ENCODE measurements around the gene SUPT5H. TPM values are rescaled to one million over a fixed set of nuclear protein-coding genes. Genes with fewer than 3 reads are reported as not detected.

SUPT5H gene
- total RNA-seq, 2 experiments from 2014 or later = 179 to 189 TPM

DNA sequence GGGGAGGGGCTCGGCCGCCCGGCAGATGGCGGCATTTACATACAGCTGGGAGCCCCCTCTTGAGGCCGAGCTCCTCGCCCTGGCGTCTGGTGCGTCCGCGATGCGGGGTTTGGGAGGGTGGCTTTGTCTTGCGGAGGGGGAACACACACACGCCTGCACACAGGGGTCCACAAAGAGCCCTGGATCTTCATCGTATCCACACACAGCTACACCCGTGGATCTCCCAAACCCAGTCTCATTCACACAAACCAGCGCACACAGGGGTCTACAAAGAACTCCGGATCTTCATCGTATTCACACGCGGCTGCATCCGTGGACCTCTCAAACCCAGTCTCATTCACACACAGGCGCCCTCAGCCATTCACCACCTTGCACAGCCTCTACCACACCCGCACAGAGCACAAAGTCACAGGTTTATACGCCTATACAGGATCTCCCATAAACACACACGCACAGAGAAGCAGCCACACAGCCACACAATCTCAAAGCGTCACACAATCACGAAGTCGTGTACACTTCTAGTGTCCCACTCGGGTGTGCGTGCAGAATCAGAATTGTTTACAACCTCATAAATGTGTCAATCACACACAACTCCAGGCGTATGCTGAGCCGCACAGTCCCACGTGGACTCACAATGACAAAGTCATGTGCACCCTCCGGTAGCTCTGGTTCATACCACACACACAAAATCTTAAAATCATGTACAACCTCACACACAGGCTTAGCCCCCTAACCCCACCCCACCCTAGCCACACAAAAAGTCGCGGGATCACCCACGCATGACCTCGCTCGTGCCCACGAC is 52.8 kb downstream of the SUPT5H start:
- CTCF ChIA-PET = interaction anchor here (0.5 to 1.6 kb wide), 7 partner anchors 11 to 424 kb away, joined by 3 to 5 read pairs (median 3); partner anchors contain the start of gene EID2B
- POLR2A ChIA-PET = interaction anchor here (0.7 to 1.1 kb wide), 3 partner anchors 34 to 62 kb away, joined by 3 read pairs; partner anchors contain the start of genes EID2B and RPS16

- ChIA-PET POLR2A (interaction anchor here (0.7 to 1.0 kb wide), 2 partner anchors 63 to 64 kb away, joined by 3 to 5 read pairs; partner anchors contain the start of gene RPS16), CTCF (interaction anchor here (0.5 to 1.6 kb wide), 7 partner anchors 12 to 425 kb away, joined by 3 to 5 read pairs (median 3); partner anchors contain the start of gene EID2B)
Observed at GRCh38 chr19:39498798-39499642, 53.6 kb downstream of the SUPT5H start, which contains the start of gene DLL3. Gene DLL3 (plus strand): TSS chr19:39498947. CDS start chr19:39498975, 28 bp downstream.

GRCh38 chr19:39499932-39500331 is 54.5 kb downstream of the SUPT5H start:
- POLR2A ChIA-PET = interaction anchor here (0.7 kb wide), 1 partner anchor 65 kb away, joined by 5 read pairs; no protein-coding TSS in a partner anchor
- CTCF ChIA-PET = interaction anchor here (0.6 to 1.8 kb wide), 3 partner anchors 26 to 52 kb away, joined by 3 to 7 read pairs (median 5); partner anchors contain the start of gene EID2B

DNA sequence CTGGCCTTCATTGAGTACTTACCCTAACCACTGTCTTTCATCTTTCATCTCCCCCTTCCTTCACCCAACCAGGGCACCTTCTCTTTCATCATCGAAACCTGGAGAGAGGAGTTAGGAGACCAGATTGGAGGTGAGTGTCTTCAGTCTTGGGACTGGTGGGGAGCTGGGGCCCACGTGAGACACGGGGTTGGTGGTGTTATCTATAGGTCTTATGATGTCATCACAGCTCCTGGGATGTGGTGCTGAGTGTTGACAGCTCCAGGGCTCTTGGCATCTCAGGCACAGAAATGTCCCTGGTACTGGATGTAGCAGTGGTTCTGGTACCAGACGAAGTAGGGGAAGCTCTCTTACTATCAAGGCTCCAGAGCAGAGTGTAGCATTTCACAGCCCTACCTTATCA is 55.2 kb downstream of the SUPT5H start:
- POLR2A ChIA-PET = interaction anchor here (0.6 kb wide), 1 partner anchor 13 kb away, joined by 9 read pairs; no protein-coding TSS in a partner anchor
- CTCF ChIA-PET = interaction anchor here (1.8 kb wide), 1 partner anchor 26 kb away, joined by 7 read pairs; no protein-coding TSS in a partner anchor

DNA sequence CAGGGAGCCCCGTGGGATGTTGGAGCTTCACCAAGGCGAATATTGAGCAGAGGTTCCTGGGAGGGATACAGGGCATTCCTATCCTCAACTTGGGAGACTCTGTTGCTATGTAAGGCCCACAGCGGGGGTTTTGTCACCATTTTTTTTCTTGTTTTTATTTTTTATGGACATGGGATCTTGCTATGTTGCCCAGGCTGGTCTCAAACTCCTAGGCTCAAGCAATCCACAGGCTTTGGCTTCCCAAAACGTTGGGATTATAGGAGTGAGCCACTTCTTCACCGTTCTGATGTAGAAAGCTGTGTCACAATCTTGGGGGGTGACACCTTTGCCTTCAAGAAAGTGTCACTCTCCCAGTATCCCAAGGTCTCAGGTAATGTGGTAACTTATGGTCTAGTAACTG is 56.0 kb downstream of the SUPT5H start:
- ChIA-PET CTCF (interaction anchor here (1.8 to 2.4 kb wide), 2 partner anchors 27 to 32 kb away, joined by 7 to 16 read pairs; partner anchors contain the start of gene EID2B), POLR2A (interaction anchor here (0.6 kb wide), 2 partner anchors 12 to 327 kb away, joined by 5 to 9 read pairs; no protein-coding TSS in a partner anchor)

- CTCF ChIA-PET = interaction anchor here (0.6 to 2.4 kb wide), 15 partner anchors 10 to 294 kb away, joined by 3 to 16 read pairs (median 4); partner anchors contain the start of genes EID2B, MED29 and PAF1
- POLR2A ChIA-PET = interaction anchor here (1.3 kb wide), 1 partner anchor 58 kb away, joined by 7 read pairs; the partner anchor contains the start of gene SUPT5H
Observed at GRCh38 chr19:39502640-39503417, 57.4 kb downstream of the SUPT5H start.

DNA sequence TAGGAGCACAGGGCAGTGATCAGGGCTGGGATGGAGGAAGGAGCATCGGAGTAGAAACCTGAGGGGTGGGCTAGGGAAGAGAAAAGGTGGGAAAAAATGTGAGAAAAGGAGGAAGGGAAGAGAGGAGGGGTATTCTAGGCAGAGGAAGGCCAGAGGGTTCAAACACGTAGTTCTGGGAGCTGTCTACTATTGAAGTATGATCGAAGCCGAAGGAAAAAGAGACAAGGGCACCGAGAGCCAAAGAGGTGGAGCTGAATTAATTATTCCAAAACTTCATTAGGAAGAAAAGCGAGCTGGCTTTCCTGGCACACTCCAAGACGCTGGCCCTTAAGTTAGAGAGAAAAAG is 61.2 kb downstream of the SUPT5H start:
- CTCF ChIA-PET = interaction anchor here (1.1 kb wide), 1 partner anchor 14 kb away, joined by 3 read pairs; no protein-coding TSS in a partner anchor
- POLR2A ChIA-PET = interaction anchor here (1.1 kb wide), 1 partner anchor 71 kb away, joined by 4 read pairs; the partner anchor contains the start of gene RPS16

- ChIA-PET CTCF (interaction anchor here (0.9 to 1.3 kb wide), 3 partner anchors 14 to 67 kb away, joined by 3 to 4 read pairs (median 4); no protein-coding TSS in a partner anchor), POLR2A (interaction anchor here (0.6 kb wide), 1 partner anchor 37 kb away, joined by 3 read pairs; no protein-coding TSS in a partner anchor)
Observed at GRCh38 chr19:39506944-39507714, 61.7 kb downstream of the SUPT5H start.

- POLR2A ChIA-PET = interaction anchor here (0.6 kb wide), 1 partner anchor 37 kb away, joined by 3 read pairs; no protein-coding TSS in a partner anchor
- CTCF ChIA-PET = interaction anchor here (0.9 to 1.3 kb wide), 2 partner anchors 44 to 68 kb away, joined by 4 read pairs; no protein-coding TSS in a partner anchor
Observed at GRCh38 chr19:39507715-39508364, 62.5 kb downstream of the SUPT5H start.

GRCh38 chr19:39508629-39509028 is 63.2 kb downstream of the SUPT5H start:
- ChIA-PET POLR2A (no interaction called here), CTCF (no interaction called here)

- ChIA-PET POLR2A (no interaction called here), CTCF (interaction anchor here (0.7 kb wide), 1 partner anchor 1084 kb away, joined by 4 read pairs; no protein-coding TSS in a partner anchor)
Observed at GRCh38 chr19:39509233-39509632, 63.9 kb downstream of the SUPT5H start.

- ChIA-PET CTCF (interaction anchor here (0.7 to 1.0 kb wide), 2 partner anchors 10 to 999 kb away, joined by 3 to 7 read pairs; no protein-coding TSS in a partner anchor), POLR2A (interaction anchor here (0.7 kb wide), 1 partner anchor 12 kb away, joined by 9 read pairs; no protein-coding TSS in a partner anchor)
Observed at GRCh38 chr19:39512988-39513387, 67.6 kb downstream of the SUPT5H start.

GRCh38 chr19:39514840-39515550 is 69.6 kb downstream of the SUPT5H start, which contains the start of gene SELENOV:
Gene SELENOV (plus strand): TSS chr19:39515139. CDS start chr19:39515213, 74 bp downstream.
- POLR2A ChIA-PET = no interaction called here
- CTCF ChIA-PET = interaction anchor here (0.9 to 1.3 kb wide), 3 partner anchors 12 to 369 kb away, joined by 3 to 5 read pairs (median 4); partner anchors contain the start of gene EID2B

- ChIA-PET POLR2A (no interaction called here), CTCF (no interaction called here)
Observed at GRCh38 chr19:39515551-39516191, 70.3 kb downstream of the SUPT5H start.

DNA sequence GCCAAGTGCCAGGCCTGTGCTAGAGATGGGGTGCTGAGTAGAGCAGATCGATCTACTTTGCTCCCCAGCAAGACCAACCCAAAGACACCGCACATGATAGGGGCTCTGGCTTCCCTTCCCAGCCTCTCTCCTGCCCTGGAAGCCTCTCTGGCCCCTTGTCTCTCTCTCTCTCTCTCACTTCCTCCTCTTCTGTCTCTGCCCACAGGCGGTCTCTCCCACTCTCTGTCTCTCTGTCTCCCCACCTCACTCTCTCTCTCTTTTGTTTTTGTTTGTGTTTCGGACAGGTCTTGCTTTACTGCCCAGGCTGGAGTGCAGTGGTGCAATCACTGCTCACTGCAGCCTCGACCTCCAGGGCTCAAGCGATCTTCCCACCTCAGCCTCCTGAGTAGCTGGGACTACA is 70.9 kb downstream of the SUPT5H start:
- ChIA-PET CTCF (interaction anchor here (0.7 kb wide), 1 partner anchor 158 kb away, joined by 3 read pairs; no protein-coding TSS in a partner anchor), POLR2A (no interaction called here)

Measured in activated CD8-positive, alpha-beta memory T cell treated with anti-CD3 and anti-CD28 coated beads for 36 hours (primary cell).